Type B pancreatic cell (in vitro differentiated cells): ENCODE results near the gene CRYGB. TPM values are rescaled to one million over a fixed set of nuclear protein-coding genes. Genes with fewer than 3 reads are reported as not detected.
"Not testable (repeated sequence)": the region's sequence is repeated elsewhere in the genome, so short reads cannot be mapped to it uniquely, and the experiment has no call there.

Experiments used
- DNase-seq: peaks from one replicate; pipeline ENCODE4 v3.0.0; 2021; ENCODE audit warnings: mixed read lengths; ENCODE audit not compliant: unreplicated experiment; ENCODE audit errors: extremely low spot score
- H3K27ac Mint-ChIP-seq: 2 replicates; pipeline ENCODE4 v1.8.0; 2021; ENCODE audit warnings: mild to moderate bottlenecking, mixed read lengths
- H3K27me3 Mint-ChIP-seq: 2 replicates; pipeline ENCODE4 v1.8.0; 2021; ENCODE audit warnings: mixed read lengths
- H3K36me3 Mint-ChIP-seq: 2 replicates; pipeline ENCODE4 v1.8.0; 2021; ENCODE audit warnings: mixed read lengths
- H3K4me1 Mint-ChIP-seq: one replicate; pipeline ENCODE4 v1.8.0; 2021; ENCODE audit warnings: mixed read lengths; ENCODE audit not compliant: unreplicated experiment
- H3K4me3 Mint-ChIP-seq: 2 replicates; pipeline ENCODE4 v1.8.0; 2021; ENCODE audit warnings: mild to moderate bottlenecking, mixed read lengths
- H3K9me3 Mint-ChIP-seq: 2 replicates; pipeline ENCODE4 v1.8.0; 2021; ENCODE audit warnings: mixed read lengths
- total RNA-seq: library from RNA; stranded (reverse); gene quantifications from 2 replicates; pipeline ENCODE4 v1.2.1, GENCODE V29; 2021; ENCODE audit warnings: low replicate concordance
- TF ChIP-seq, protein P1 (sequence below): fragments of 200-600 bp; sonication (generic); conservative IDR thresholded peaks from 2 replicates; pipeline ENCODE4 v1.5.0; 2021; ENCODE audit warnings: antibody characterized with exemption, mild to moderate bottlenecking

CRYGB gene
- total RNA-seq, 1 donor from 2014 or later: not detected

DNA sequence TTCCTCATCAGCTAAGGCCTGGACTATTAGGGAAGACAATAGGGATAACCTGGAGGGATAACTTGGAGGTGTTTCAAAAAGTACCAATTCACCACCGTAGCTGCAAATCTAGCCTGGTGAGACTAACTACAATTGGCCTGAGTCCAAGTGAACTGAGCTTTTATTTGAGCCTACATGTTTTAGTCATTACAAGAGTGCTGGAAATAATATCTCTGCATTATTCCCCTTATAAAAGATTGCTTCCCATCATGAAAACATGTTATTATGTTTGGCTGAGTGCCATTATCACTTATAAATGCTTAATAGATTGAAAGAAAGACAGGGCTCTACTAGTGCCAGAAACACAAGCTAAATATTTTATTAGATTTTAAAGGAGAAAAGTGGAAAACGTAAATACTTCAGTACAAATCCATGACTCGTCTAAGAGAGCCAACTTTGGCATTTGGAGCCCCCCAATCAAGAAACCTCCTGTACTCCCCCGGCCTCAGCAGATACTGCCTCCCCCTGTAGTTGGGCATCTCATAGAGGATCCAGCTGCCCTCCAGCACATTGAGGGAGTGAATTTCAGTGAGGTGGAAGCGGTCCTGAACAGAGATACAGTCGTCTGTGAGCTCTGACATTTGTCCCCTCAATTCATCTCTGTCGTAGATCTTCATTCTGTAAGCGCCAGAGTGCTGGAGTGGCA is 3.6 kb downstream of the CRYGB start:
- TF ChIP-seq, protein P1, sequence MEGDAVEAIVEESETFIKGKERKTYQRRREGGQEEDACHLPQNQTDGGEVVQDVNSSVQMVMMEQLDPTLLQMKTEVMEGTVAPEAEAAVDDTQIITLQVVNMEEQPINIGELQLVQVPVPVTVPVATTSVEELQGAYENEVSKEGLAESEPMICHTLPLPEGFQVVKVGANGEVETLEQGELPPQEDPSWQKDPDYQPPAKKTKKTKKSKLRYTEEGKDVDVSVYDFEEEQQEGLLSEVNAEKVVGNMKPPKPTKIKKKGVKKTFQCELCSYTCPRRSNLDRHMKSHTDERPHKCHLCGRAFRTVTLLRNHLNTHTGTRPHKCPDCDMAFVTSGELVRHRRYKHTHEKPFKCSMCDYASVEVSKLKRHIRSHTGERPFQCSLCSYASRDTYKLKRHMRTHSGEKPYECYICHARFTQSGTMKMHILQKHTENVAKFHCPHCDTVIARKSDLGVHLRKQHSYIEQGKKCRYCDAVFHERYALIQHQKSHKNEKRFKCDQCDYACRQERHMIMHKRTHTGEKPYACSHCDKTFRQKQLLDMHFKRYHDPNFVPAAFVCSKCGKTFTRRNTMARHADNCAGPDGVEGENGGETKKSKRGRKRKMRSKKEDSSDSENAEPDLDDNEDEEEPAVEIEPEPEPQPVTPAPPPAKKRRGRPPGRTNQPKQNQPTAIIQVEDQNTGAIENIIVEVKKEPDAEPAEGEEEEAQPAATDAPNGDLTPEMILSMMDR: no peak
- peak overlapping the region; percentile 4 for H3K4me3 Mint-ChIP-seq
- DNase-seq: no peak
- H3K4me1 Mint-ChIP-seq: peaks cover 11% of the 10 kb centered on the region
- peak overlapping the region; percentile 16 for H3K27ac Mint-ChIP-seq
- H3K9me3 Mint-ChIP-seq: peaks cover 7% of the 10 kb centered on the region
- no peaks in the 10 kb centered on the region for H3K27me3 Mint-ChIP-seq
- H3K36me3 Mint-ChIP-seq: no peaks in the 10 kb centered on the region

- H3K4me1 Mint-ChIP-seq: peaks cover 11% of the 10 kb centered on the region
- H3K36me3 Mint-ChIP-seq: no peaks in the 10 kb centered on the region
- no peak overlapping the region for H3K27ac Mint-ChIP-seq
- TF ChIP-seq, protein P1: no peak
- no peak for DNase-seq
- H3K4me3 Mint-ChIP-seq: no peak overlapping the region
- H3K9me3 Mint-ChIP-seq: peaks cover 7% of the 10 kb centered on the region
- H3K27me3 Mint-ChIP-seq: no peaks in the 10 kb centered on the region
Observed at GRCh38 chr2:208139447-208139846, 6.5 kb downstream of the CRYGB start.

GRCh38 chr2:208138334-208138733 is 7.6 kb downstream of the CRYGB start:
- not testable (repeated sequence) for H3K9me3 Mint-ChIP-seq, DNase-seq, H3K27me3 Mint-ChIP-seq, H3K4me3 Mint-ChIP-seq, H3K4me1 Mint-ChIP-seq, H3K27ac Mint-ChIP-seq, H3K36me3 Mint-ChIP-seq

DNA sequence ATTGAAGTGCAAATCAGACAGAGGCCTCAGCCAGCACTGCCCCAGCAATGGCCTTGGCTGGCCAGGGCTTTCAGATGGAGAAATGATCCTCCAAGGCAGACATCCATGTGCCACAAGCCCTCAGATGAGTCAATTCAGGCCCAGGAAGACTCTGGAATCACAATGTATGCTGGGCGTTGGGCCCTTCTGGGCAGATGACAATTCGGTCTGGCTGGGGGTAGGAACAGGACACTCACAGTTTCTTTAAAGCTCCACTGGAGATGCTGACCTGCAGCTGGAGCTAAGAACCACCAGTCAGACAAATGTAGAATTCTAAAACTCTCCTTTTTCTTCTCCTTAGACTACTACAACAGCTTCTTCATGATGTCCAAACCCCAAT is 9.3 kb downstream of the CRYGB start:
- DNase-seq: no peak
- Mint-ChIP-seq H3K4me3 (no peak overlapping the region), H3K27ac (peak overlapping the region; percentile 61), H3K9me3 (peaks cover 7% of the 10 kb centered on the region), H3K36me3 (no peaks in the 10 kb centered on the region), H3K27me3 (no peaks in the 10 kb centered on the region), H3K4me1 (peaks cover 4% of the 10 kb centered on the region)
- TF ChIP-seq, protein P1: no peak

DNA sequence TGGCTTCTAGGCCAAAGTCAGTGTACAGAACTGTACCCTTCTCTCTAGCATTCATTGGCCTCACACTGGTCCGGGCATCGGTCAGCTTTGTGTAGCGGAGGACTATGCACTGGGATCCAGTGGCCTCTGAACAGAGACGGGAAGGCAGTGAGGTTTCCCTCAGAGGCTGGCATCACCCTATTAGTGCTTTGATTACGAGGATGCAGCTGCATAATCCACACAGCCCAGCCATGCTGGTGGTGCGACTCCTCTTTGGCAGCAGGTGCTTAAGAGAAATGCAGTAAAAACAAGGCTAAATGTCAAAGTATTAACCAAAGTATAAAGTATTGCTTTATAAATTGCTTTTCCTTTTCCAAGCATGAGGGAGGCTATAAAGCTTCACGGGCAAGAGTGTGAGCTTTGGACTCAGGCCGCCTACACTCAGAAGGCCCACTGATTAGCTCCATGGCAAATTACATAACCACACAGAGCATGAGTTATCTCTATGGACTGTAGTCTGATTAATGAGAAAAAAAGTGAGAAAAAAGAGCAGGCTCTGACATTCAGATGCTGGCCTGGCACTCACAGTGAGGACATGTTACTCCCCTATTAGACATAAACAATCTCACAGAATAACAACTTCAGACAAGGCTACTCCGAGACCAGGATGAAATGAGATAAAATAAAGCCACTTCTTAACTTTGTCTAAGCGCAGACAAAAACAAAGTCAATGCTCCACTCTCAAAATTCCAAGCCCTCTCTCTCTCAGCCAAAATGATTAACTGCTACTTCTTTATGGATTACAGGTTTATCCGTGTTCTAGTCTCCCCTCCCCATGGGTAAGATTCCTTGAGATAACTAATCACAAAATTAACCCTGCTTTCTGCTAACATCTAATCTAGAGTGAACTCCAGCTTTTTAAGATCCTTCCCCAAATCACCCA is 9.9 kb downstream of the CRYGB start:
- no peaks in the 10 kb centered on the region for H3K36me3 Mint-ChIP-seq
- TF ChIP-seq, protein P1: no peak
- H3K4me3 Mint-ChIP-seq: no peak overlapping the region
- no peaks in the 10 kb centered on the region for H3K27me3 Mint-ChIP-seq
- H3K9me3 Mint-ChIP-seq: peaks cover 7% of the 10 kb centered on the region
- peaks cover 5% of the 10 kb centered on the region for H3K4me1 Mint-ChIP-seq
- H3K27ac Mint-ChIP-seq: peak overlapping the region; percentile 61
- no peak for DNase-seq
